Nephron progenitor cell (in vitro differentiated cells): ENCODE measurements around the gene HOXC12.

Experiments
- DNase-seq: peaks from one replicate; pipeline ENCODE4 v3.0.0; 2021
- H3K27ac Mint-ChIP-seq: 2 replicates; pipeline ENCODE4 v1.8.0; 2021; ENCODE audit warnings: mild to moderate bottlenecking, moderate library complexity, mixed read lengths
- H3K27me3 Mint-ChIP-seq: 2 replicates; pipeline ENCODE4 v1.8.0; 2021; ENCODE audit warnings: mild to moderate bottlenecking, low read depth, mixed read lengths; ENCODE audit not compliant: poor library complexity
- H3K36me3 Mint-ChIP-seq: 2 replicates; pipeline ENCODE4 v1.8.0; 2021; ENCODE audit warnings: low read depth, mixed read lengths
- H3K4me1 Mint-ChIP-seq: 2 replicates; pipeline ENCODE4 v1.8.0; 2021; ENCODE audit warnings: mixed read lengths
- H3K4me3 Mint-ChIP-seq: 2 replicates; pipeline ENCODE4 v1.8.0; 2021; ENCODE audit warnings: mild to moderate bottlenecking, moderate library complexity, mixed read lengths
- H3K9me3 Mint-ChIP-seq: 2 replicates; pipeline ENCODE4 v1.8.0; 2021; ENCODE audit warnings: mild to moderate bottlenecking, moderate library complexity, mixed read lengths
- CTCF ChIP-seq: fragments of 200-600 bp; sonication (generic); IDR thresholded peaks from 2 replicates; pipeline ENCODE4 v1.5.0; 2021; ENCODE audit warnings: antibody characterized with exemption

The HOXC12 gene

GRCh38 chr12:53975479-53976152, 20.9 kb downstream of the HOXC12 start:
- Mint-ChIP-seq H3K36me3 (no peaks in the 10 kb centered on the region), H3K27me3 (peaks cover 99% of the 10 kb centered on the region), H3K4me3 (peak overlapping the region; percentile 89), H3K27ac (peak overlapping the region; percentile 72), H3K4me1 (peaks cover 75% of the 10 kb centered on the region), H3K9me3 (no peaks in the 10 kb centered on the region)
- no peak for DNase-seq
- no peak for TF ChIP-seq CTCF

DNA sequence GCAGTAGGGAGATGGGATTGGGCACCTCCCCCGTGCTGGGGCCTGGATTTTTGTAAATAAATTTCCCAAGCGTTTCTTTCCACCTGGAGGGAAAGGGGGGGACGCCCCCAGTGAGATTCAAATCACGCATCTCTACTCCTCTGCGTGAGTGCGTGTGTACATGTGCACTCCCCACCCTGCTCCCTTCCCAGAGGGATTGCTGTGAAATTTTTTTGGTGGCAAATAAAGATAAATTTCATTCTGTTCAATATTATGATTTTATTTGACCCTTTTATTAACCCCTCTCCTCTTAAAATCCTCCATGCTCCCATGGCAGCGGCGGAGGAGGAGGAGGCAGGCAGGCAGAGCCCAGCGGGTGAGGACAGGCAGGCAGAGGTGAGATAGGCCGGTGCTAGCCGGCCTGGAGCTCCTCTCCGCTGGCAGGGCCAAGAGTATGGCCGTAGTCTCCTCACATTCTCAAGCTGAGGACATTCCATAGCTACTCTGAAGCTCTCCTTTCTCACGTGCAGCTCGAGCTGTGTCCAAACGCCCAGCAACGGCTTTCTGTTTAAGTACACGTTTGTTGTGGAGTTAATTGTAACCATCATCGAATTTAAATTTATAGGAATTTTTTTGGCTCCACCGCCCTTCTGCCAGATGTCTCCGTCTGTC, 21.6 kb downstream of the HOXC12 start:
- Mint-ChIP-seq H3K4me1 (peaks cover 82% of the 10 kb centered on the region), H3K9me3 (no peaks in the 10 kb centered on the region), H3K4me3 (peak overlapping the region; percentile 89), H3K27me3 (peaks cover 99% of the 10 kb centered on the region), H3K27ac (no peak overlapping the region), H3K36me3 (no peaks in the 10 kb centered on the region)
- no peak for TF ChIP-seq CTCF
- DNase-seq, result no peak

GRCh38 chr12:53976823-53977595, 22.3 kb downstream of the HOXC12 start:
- H3K4me1 Mint-ChIP-seq, result peaks cover 88% of the 10 kb centered on the region
- peak overlapping the region; percentile 89 for H3K4me3 Mint-ChIP-seq

DNA sequence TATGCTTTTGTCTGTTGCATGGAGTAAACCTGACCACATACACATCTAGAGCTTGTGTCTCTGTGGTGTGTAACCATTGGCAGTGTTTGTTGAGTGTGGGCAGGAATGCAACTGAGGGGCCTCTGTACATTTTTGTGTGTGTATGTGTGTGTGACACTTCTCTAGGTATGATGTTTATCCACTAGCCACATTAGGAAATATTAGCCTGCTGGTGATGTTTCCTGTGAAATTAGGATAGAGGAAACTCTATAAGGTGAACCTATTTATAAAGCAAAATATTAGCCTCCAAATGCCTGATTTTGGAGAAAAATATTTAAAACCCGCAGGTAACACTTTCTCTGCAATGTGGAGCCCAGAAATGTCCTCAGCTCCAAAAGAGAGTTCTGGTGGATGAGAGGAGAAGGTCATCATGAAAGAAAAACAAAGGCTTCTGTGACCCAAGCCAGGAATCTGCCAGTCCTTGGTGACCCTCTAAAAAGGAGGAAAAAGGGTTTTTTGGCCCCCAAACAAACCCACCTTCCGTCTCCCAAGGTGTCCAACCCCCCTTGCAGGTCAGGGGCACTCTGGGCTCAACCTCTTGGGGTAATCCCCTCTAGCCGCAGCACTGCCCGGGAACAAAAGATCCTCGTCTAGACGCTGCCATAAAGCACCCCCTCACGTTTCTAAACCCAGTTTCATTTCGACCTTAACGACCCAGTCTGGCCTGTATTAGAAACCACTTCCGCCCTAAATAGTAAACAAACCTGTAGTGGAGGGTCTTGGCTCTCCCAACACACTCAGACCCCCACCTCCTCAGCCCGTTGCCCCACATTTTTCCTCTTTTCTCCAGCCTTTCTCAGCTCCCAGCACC, 23.1 kb downstream of the HOXC12 start:
- H3K9me3 Mint-ChIP-seq, result no peaks in the 10 kb centered on the region

More at GRCh38 chr12:53976823-53977595, 22.3 kb downstream of the HOXC12 start:
- DNase-seq, result no peak
- no peak for TF ChIP-seq CTCF
- Mint-ChIP-seq H3K27ac (no peak overlapping the region), H3K27me3 (peaks cover 99% of the 10 kb centered on the region), H3K9me3 (no peaks in the 10 kb centered on the region), H3K36me3 (no peaks in the 10 kb centered on the region)

More for the DNA sequence above, 23.1 kb downstream of the HOXC12 start:
- TF ChIP-seq CTCF, result no peak
- Mint-ChIP-seq H3K4me3 (peak overlapping the region; percentile 98), H3K27me3 (peaks cover 95% of the 10 kb centered on the region), H3K36me3 (no peaks in the 10 kb centered on the region), H3K4me1 (peaks cover 89% of the 10 kb centered on the region), H3K27ac (peak overlapping the region; percentile 80)
- DNase-seq, result no peak
